Nephron (organoid): ENCODE measurements around the gene C19orf81.

Experiments
- H3K27ac Mint-ChIP-seq, 3 experiments: 2 replicates each; pipeline ENCODE4 v1.8.0; 2020; ENCODE audit warnings: mixed read lengths in 3 of 3, mild to moderate bottlenecking in 2 of 3, moderate library complexity in 1 of 3
- H3K27me3 Mint-ChIP-seq: 2 replicates; pipeline ENCODE4 v1.8.0; 2021; ENCODE audit warnings: low read depth, mild to moderate bottlenecking, moderate library complexity, mixed read lengths
- H3K36me3 Mint-ChIP-seq: 2 replicates; pipeline ENCODE4 v1.8.0; 2020; ENCODE audit warnings: low read depth, mixed read lengths
- H3K4me1 Mint-ChIP-seq: 2 replicates; pipeline ENCODE4 v1.8.0; 2020; ENCODE audit warnings: mixed read lengths
- H3K4me3 Mint-ChIP-seq, 3 experiments: 2 replicates each; pipeline ENCODE4 v1.8.0; 2020; ENCODE audit warnings: mild to moderate bottlenecking in 3 of 3, mixed read lengths in 3 of 3, moderate library complexity in 2 of 3
- H3K9me3 Mint-ChIP-seq: 2 replicates; pipeline ENCODE4 v1.8.0; 2020; ENCODE audit warnings: mixed read lengths
- CTCF ChIP-seq, 3 experiments: fragments of 200-600 bp; sonication (generic); IDR thresholded peaks; one replicate each; pipeline ENCODE4 v1.5.0; 2021; ENCODE audit warnings: antibody characterized with exemption in 3 of 3; ENCODE audit not compliant: unreplicated experiment in 3 of 3

The C19orf81 gene

GRCh38 chr19:50638600-50638999 is 10.6 kb upstream of the C19orf81 start:
- Mint-ChIP-seq H3K4me1 (no peaks in the 10 kb centered on the region), H3K27me3 (peaks cover 49% of the 10 kb centered on the region)

DNA sequence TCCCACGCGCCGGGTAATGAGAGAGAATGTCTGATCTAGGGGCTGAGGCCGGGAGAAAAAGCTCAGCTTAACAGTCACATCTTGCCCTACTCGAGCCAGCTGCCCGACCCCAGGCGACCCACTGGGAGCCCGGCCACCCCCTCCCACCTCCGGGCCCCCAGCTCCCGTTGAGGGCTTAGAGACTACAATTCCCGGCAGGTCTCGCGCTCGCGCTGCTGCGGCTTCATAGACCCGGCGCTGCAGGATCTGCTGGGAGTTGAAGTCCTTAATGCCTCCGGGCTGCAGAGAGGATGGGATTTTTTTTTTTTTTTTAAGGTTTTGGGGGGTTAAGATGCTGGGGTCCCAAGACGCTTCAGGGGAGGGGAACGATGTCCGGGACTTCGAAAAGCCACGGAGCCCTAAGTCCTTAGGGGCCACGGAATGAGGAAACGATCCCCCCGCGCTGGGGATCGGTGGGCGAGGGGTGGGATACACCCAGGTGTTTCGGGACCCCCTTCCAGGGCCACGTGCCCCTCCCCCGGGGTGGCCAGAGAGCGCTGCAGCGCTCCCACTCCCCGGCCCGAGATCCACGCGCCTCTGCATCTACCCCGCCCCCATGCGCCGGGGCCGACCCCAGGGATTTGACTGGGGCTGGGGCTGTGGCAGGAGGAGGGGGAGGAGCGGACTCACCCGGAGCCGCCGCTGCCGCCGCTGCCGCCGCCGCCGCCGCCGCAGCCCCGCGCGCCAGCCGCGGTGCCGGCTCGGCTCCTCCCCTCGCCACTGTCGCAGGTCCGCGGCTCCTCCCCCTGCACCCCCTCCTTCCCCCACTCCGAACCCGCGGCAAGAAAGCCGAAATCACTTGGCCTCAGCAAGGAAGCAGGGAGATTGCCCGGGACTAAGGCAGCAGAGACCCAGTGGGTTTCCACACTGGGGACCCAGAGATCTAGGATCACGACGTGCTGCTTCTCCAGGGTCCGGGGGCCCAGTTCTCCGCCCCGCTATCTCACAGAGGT is 9.8 kb upstream of the C19orf81 start, which contains the start of gene SYT3:
TSS of gene SYT3 (minus strand) at position 761 of the 992 bp plus-strand sequence. CDS start 2,470 bp downstream, outside the sequence.
- Mint-ChIP-seq H3K36me3 (no peaks in the 10 kb centered on the region), H3K9me3 (peaks cover 7% of the 10 kb centered on the region), H3K27me3 (peaks cover 49% of the 10 kb centered on the region), H3K27ac (no peak within 1 kb of the TSS), H3K4me3 (peak within 1 kb of the TSS; percentile 89 to 94 (median 94)), H3K4me1 (no peaks in the 10 kb centered on the region)
- TF ChIP-seq CTCF (IDR thresholded peaks at IDR 0.05; ENCODE audit: unreplicated experiment in 3 of 3) = no peak

More at GRCh38 chr19:50638600-50638999, 10.6 kb upstream of the C19orf81 start:
- Mint-ChIP-seq H3K4me3 (peak overlapping the region; percentile 77 to 94 (median 94)), H3K9me3 (peaks cover 11% of the 10 kb centered on the region), H3K36me3 (no peaks in the 10 kb centered on the region), H3K27ac (no peak overlapping the region)
- no peak for TF ChIP-seq CTCF (IDR thresholded peaks at IDR 0.05; ENCODE audit: unreplicated experiment in 3 of 3)

DNA sequence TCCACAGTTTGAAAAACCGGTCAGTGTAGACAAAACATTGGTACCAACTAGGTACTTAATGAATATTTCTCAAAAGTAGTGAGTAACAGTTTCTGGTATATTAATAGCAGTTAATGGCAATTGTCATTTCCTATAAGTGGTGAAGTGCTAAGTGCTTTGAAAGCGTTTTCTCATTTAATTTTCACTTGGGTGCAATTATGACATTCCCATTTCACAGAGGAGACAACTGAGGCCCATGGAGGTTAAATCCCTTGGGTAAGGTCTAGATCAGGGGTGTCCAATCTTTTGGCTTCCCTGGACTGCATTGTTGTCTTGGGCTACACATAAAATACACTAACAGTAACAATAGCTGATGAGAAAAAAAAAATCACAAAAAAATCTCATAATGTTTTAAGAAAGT is 8.9 kb upstream of the C19orf81 start:
- no peak for TF ChIP-seq CTCF (IDR thresholded peaks at IDR 0.05; ENCODE audit: unreplicated experiment in 3 of 3)
- no peaks in the 10 kb centered on the region for H3K4me1 Mint-ChIP-seq
- H3K4me3 Mint-ChIP-seq = peak overlapping the region; percentile 53 to 62 (median 55)
- H3K9me3 Mint-ChIP-seq = peaks cover 4% of the 10 kb centered on the region
- H3K27me3 Mint-ChIP-seq = peaks cover 46% of the 10 kb centered on the region
- no peaks in the 10 kb centered on the region for H3K36me3 Mint-ChIP-seq
- no peak overlapping the region for H3K27ac Mint-ChIP-seq

GRCh38 chr19:50644315-50644915 is 4.8 kb upstream of the C19orf81 start:
- no peaks in the 10 kb centered on the region for H3K4me1 Mint-ChIP-seq
- TF ChIP-seq CTCF (IDR thresholded peaks at IDR 0.05; ENCODE audit: unreplicated experiment in 3 of 3) = no peak
- H3K36me3 Mint-ChIP-seq = no peaks in the 10 kb centered on the region
- no peak overlapping the region for H3K27ac Mint-ChIP-seq
- H3K9me3 Mint-ChIP-seq = no peaks in the 10 kb centered on the region
- no peak overlapping the region for H3K4me3 Mint-ChIP-seq
- peaks cover 21% of the 10 kb centered on the region for H3K27me3 Mint-ChIP-seq

DNA sequence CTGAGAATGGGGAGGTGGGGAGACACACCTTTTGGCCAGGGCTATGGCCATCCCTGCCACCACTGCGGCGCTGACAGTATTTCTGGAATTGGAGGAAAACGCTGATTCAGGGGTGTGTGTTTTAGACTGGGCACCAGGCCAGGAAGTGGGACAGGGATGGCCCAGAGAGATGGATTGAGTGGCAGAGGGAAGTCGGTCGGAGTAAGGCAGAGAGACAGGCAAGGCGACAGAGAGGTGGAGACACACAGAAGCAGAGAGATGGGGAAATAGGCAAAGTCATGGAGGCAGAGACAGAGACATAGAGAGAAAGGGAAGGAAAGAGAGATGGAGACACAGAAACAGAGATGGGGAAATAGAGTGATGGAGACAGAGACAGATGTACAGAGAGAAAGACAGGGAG is 4.1 kb upstream of the C19orf81 start:
- H3K27ac Mint-ChIP-seq = no peak overlapping the region
- TF ChIP-seq CTCF (IDR thresholded peaks at IDR 0.05; ENCODE audit: unreplicated experiment in 3 of 3) = no peak
- H3K4me1 Mint-ChIP-seq = no peaks in the 10 kb centered on the region
- no peaks in the 10 kb centered on the region for H3K36me3 Mint-ChIP-seq
- H3K9me3 Mint-ChIP-seq = no peaks in the 10 kb centered on the region
- H3K27me3 Mint-ChIP-seq = peaks cover 23% of the 10 kb centered on the region
- H3K4me3 Mint-ChIP-seq = no peak overlapping the region
